ENCODE measurements around the gene ILDR1.

GRCh38 chr3:121976727-121977126 lies 45.3 kb downstream of the ILDR1 start:
- no peak for TF ChIP-seq CTCF (IDR thresholded peaks at IDR 0.05)
- no peak for TF ChIP-seq POLR2A (IDR thresholded peaks at IDR 0.05)
- TF ChIP-seq POLR2AphosphoS5 (IDR thresholded peaks at IDR 0.05; ENCODE audit: insufficient read depth in 1 of 2, low read depth in 1 of 2): no peak
